NOMO-1 treated with dmso at 0.1 percent for 144 hours (cell line): Measurements from ENCODE around the gene ATG7.
"Not testable (repeated sequence)": the region's sequence is repeated elsewhere in the genome, so short reads cannot be mapped to it uniquely, and the experiment has no call there.

Source experiments
- DNase-seq: peaks from one replicate; lab custom pipeline; 2025; ENCODE audit not compliant: unreplicated experiment; lab: John Stamatoyannopoulos, UW

Gene ATG7

DNA sequence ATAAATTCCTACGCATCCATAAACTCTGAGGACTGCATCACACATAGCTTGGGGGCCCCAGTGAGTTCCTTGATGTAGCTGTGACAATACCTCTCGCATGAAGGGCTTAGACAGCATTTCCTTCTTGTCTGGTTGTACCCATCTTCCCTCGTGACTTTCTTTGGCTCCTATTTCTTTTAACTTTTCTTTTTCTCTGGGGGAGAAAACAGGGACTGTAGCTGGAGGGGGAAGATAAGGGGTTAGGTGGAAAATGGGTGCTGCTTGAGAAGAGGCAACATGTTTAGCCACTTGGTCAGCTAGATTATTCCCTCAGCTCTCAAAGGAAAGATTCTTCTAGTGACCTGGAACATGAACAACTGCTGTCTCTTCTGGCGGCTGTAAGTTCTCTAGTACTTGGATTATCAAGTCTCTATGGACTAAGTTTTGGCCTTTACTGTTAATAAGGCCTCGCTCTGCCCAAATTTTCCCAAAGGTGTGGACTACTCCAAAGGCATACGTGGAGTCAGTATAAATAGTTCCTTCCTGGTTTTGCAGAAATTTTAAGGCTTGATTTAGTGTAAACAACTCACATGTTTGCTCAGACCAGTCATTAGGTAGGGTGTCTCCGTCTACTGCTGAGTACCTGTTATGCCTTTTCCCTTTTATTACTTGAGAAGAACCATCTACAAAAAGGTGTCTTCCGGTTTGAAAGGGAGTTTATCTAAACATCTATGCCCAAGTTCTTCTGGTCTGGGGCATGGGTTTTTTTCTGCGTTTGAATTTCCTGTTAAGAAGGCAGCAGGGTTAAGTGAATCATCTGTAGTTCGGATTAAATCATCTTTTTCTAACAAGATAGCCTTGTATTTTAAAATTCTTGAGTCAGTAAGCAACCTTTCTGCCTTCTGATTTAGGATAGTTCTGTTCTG, 21.0 kb upstream of the ATG7 start:
- DNase-seq = no peak

- no peak for DNase-seq
Measured at GRCh38 chr3:11251807-11252176, 20.4 kb upstream of the ATG7 start.

DNA sequence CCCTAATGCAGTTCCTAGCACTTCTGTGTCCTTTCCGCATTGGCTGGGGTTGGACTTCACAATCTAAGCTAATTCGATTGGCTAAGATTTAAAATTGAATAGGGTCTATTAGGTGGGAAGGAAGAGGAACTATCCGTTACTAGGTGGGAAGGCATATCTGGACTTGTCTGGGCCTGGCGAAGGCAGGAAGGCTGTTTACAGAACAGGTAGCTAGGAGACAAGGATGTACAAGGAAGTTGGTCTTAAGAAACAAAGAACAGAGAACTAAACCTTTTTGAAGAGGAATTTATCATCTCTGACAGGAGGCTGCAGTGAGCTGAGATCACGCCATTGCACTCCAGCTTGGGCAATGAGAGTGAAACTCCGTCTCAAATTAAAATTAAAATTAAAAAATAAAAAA, 17.3 kb upstream of the ATG7 start:
- no peak for DNase-seq

DNA sequence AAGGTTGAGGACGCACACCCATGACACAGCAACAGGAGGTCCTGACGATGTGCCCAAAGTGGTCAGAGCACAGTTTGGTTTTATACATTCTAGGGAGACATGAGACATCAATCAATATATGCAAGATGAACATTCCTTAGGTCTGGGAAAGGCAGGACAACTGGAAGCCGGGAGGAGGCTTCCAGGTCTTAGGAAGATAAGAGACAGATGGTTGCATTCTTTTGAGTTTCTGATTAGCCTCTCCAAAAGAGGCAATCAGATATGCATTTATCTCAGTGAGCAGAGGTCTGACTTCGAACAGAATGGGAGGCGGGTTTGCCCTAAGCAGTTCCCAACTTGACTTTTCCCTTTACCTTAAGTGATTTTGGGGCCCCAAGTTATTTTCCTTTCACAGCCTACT, 16.7 kb upstream of the ATG7 start:
- not testable (repeated sequence) for DNase-seq

GRCh38 chr3:11258958-11259357, 13.2 kb upstream of the ATG7 start:
- no peak for DNase-seq

GRCh38 chr3:11260460-11260859, 11.7 kb upstream of the ATG7 start:
- no peak for DNase-seq

DNA sequence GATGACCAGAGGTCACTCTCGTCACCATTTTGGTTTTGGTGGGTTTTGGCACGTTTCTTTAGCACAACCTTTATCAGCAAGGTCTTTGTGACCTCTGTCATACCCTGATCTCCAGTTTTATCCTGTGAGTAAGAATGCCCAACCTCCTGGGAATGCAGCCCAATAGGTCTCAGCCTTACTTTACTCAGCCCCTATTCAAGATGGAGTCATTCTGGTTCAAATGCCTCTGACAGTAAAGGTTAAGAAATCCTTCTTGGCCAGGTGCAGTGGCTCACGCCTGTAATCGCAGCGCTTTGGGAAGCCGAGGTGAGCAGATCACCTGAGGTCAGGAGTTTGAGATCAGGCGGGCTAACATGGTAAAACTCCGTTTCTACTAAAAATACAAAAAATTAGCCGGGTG, 3.2 kb upstream of the ATG7 start:
- no peak for DNase-seq

GRCh38 chr3:11272906-11273574, 843 bp downstream of the ATG7 start:
- peak; percentile 32 for DNase-seq

DNA sequence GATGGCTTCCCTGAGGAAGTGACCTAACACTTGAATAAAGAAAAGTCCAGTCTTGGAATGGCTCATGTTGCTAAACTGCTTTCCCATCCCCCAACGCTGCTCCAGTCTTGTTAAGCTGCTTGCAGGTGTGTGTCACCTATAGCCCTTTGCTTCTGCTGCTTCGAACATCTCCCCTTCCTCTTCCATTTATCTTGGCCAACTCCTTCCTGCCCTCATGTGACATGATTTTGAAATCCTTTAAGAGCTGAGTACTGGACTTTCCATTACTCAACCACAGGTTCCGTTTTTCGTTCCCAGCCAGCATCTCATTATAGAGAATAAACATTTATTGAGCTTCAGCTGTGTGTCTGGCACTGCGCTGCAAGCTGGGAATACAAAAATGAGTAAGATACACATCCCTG, 1.7 kb downstream of the ATG7 start:
- peak; percentile 94 for DNase-seq

GRCh38 chr3:11274566-11275142, 2.5 kb downstream of the ATG7 start:
- DNase-seq = no peak

- DNase-seq = peak; percentile 9
Measured at GRCh38 chr3:11275926-11276325, 3.7 kb downstream of the ATG7 start.

- no peak for DNase-seq
Measured at GRCh38 chr3:11276901-11277300, 4.7 kb downstream of the ATG7 start.

- DNase-seq = no peak
Measured at GRCh38 chr3:11282250-11283138, 10.3 kb downstream of the ATG7 start.

GRCh38 chr3:11283139-11283475, 10.9 kb downstream of the ATG7 start:
- no peak for DNase-seq

GRCh38 chr3:11284011-11284410, 11.8 kb downstream of the ATG7 start:
- DNase-seq = no peak

DNA sequence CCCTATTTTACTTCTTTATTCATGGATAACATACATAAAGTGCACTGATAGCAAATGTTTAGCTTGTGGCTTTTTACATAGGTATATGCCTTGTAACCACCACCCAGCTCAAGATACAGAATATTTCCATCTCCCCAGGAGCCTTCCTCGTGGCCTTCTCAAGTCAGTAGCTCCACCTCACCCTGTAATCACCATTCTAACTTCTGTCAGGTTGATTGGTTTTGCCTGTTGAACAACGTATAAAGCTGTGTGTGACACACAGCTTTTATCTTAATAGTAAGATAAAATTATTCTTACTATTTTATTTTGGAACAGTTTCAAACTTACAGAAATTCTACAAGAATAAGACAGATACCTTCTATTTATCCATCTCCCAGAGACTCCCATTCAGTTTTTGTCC, 13.3 kb downstream of the ATG7 start:
- DNase-seq = no peak

DNA sequence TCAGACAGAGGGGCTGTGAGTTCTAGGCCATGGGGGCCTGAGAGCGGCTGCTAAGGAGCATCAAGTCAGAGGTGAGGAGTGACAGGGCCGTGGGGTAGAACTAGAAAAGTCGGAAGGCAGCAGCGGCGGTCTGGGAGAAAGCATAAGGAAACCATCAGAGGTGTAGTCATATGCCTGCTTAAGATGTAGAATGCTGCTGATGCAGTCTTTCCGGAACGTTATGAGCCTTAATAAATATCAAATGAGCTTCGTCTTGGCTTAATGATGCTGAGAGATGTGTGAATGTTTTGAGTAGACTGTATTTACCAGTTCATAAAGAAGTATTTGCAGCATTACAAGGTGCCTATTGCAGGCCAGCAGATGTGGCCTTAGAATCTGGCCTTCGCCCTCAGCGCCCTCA, 15.2 kb downstream of the ATG7 start:
- no peak for DNase-seq

GRCh38 chr3:11288021-11288491, 15.9 kb downstream of the ATG7 start:
- no peak for DNase-seq

- peak; percentile 71 for DNase-seq
Measured at GRCh38 chr3:11288786-11289637, 16.8 kb downstream of the ATG7 start.

DNA sequence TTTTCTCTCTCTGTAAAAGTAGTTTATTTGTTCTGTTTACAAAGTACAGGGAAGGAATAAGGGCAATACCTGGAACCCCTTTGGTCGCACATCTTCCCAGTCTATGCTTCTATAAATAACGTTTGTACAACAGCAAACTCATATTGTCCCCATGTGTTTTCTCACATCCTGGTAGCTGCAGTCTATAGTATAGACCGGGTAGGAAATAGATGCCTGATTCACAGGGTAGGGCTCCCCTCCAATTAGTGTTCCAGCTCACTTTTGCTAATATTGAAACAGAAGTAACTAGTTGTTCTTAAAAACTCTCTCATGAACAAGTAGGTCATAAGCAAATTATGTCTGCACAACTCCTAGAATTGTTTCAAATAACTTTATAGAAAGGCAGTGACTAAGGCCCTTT, 17.7 kb downstream of the ATG7 start:
- no peak for DNase-seq
